Measurements from ENCODE around the gene NAALADL2. TPM values are rescaled to one million over a fixed set of nuclear protein-coding genes. Genes with fewer than 3 reads are reported as not detected.
A peak's percentile ranks its signal among the peaks of the same experiment; 100 is the strongest.
"Not testable (repeated sequence)": the region's sequence is repeated elsewhere in the genome, so short reads cannot be mapped to it uniquely, and the experiment has no call there.

Gene NAALADL2
- total and polyA plus RNA-seq, 8 donors, result 0.76 to 15.4 (median 7.9) TPM

DNA sequence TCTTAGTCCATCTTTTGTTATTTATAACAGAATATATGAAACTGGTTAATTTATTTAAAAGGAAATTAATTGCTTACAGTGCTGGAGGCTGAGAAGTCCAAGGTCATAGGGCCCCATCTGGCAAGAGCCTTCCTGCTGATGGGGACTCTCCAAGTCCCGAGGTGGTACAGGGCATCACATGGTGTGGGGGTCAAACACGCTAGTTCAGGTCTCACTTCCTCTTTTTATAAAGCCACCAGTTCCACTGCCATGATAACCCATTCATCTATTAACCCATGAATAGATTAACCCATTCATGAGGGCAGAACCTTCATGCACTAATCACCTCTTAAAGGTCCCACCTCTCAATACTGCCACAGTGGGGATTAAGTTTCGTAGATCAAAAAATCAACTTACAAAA, 659.3 kb downstream of the NAALADL2 start:
- TF ChIP-seq, protein P1, sequence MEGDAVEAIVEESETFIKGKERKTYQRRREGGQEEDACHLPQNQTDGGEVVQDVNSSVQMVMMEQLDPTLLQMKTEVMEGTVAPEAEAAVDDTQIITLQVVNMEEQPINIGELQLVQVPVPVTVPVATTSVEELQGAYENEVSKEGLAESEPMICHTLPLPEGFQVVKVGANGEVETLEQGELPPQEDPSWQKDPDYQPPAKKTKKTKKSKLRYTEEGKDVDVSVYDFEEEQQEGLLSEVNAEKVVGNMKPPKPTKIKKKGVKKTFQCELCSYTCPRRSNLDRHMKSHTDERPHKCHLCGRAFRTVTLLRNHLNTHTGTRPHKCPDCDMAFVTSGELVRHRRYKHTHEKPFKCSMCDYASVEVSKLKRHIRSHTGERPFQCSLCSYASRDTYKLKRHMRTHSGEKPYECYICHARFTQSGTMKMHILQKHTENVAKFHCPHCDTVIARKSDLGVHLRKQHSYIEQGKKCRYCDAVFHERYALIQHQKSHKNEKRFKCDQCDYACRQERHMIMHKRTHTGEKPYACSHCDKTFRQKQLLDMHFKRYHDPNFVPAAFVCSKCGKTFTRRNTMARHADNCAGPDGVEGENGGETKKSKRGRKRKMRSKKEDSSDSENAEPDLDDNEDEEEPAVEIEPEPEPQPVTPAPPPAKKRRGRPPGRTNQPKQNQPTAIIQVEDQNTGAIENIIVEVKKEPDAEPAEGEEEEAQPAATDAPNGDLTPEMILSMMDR (IDR thresholded peaks at IDR 0.05), result no peak
- FAIRE-seq, result no peak

DNA sequence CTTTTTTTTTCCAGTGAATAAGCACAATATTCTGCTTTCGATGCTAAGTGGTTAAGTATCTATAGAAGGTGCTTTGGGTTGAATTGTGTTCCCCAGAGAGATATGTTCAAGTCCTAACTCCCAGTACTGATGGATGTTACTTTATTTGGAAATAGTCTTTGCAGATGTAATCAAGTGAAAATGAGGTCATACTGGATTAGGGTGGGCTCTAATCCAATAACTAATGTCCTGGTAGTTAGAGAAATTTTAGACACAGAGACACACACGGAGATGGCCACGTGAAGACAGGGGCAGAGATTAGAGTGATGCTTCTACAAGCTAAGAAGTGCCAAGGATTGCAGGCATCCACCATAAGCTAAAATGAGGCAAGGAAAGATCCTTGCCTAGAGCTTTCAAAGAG, 662.3 kb downstream of the NAALADL2 start:
- H3K36me3 ChIP-seq, result no peaks in the 10 kb centered on the region
- DNase-seq (no peak), ATAC-seq (no peak), FAIRE-seq (no peak)
- TF ChIP-seq, protein P1 (IDR thresholded peaks at IDR 0.05), result no peak
- H3K27ac ChIP-seq, result no peak overlapping the region
- intact Hi-C loops (cut with DNase I), result no loop called here
- no peaks in the 10 kb centered on the region for H3K27me3 ChIP-seq
- no peak overlapping the region for H3K4me3 ChIP-seq
- H3K9me3 ChIP-seq, result no peaks in the 10 kb centered on the region
- H3K4me1 ChIP-seq, result peaks cover 0 to 7% (median 0%) of the 10 kb centered on the region in 3 donors
- 83 to 88% methylated on average over 3 of the region's 3 CpGs for WGBS, 2 donors

More for the DNA sequence above, 659.3 kb downstream of the NAALADL2 start:
- no peaks in the 10 kb centered on the region for H3K27me3 ChIP-seq
- H3K36me3 ChIP-seq, result no peaks in the 10 kb centered on the region
- no peak for ATAC-seq
- intact Hi-C loops (cut with DNase I), result no loop called here
- H3K4me1 ChIP-seq, result no peaks in the 10 kb centered on the region
- H3K9me3 ChIP-seq, result no peaks in the 10 kb centered on the region
- no peak overlapping the region for H3K4me3 ChIP-seq
- no peak for DNase-seq
- H3K27ac ChIP-seq, result no peak overlapping the region
- 83 to 87% methylated on average over 3 of the region's 3 CpGs for WGBS, 2 donors

DNA sequence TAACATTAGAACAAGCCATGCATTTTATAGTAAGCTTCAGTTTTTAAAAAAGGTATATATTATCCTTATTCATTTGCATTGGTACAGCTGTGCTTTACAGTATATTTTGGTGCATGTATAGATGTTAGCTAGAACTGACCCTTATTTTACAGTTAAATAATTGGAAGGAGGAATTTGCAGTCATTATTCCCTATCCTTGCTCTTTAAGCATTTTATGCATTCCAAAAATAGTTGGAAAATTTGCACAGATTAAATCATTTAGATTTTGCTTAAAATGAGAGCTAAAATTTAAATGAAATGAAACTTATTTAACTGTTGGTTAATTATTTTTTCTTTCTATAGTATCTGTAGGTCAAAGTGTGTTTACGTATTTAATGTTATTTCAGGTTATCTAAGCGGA, 667.1 kb downstream of the NAALADL2 start:
- H3K9me3 ChIP-seq, result no peaks in the 10 kb centered on the region
- H3K4me3 ChIP-seq, result peak overlapping the region in 2 of 4 donors; percentile 28 to 42
- DNase-seq (no peak), FAIRE-seq (no peak), ATAC-seq (no peak)
- H3K27ac ChIP-seq, result peak overlapping the region in 1 of 4 donors; percentile 2
- TF ChIP-seq, protein P1 (IDR thresholded peaks at IDR 0.05), result no peak
- intact Hi-C loops (cut with DNase I), result no loop called here
- peaks cover 0 to 7% (median 0%) of the 10 kb centered on the region in 3 donors for H3K4me1 ChIP-seq
- H3K27me3 ChIP-seq, result no peaks in the 10 kb centered on the region
- WGBS, 2 donors, result 29 to 41% methylated on average over 2 of the region's 2 CpGs
- H3K36me3 ChIP-seq, result no peaks in the 10 kb centered on the region

DNA sequence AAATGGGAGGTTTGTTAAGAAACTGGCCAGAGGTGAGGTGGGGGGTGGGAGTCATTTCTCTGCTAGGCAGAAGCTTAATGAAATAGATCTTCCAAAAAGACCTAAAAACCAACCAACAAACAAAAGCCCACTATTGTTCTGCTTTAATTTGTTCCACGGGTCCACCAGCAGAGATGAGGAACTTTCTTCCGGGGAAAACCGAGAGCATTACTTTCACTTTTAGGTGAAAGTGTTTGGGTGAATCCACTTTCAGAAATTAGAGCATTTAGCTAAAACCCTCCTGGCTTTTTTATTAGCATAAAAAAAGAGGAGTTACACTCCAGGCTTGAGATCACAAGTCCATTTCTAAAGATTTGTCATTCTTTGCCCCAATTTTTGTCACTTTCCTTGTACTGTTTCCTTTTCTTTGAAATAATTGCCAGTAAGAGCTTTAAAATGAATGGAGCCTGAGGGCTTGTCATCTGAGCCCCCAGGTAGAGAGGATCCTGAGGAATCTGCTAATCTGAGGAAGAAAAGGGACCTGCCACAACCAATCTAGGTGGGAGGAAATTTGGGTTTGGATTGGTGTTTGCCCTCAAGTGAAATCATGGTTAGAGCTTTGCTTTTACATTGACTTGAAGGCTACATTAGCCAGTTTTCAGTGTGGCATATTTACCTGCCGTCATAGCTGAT, 667.6 kb downstream of the NAALADL2 start:
- 24 to 33% methylated on average over 4 of the region's 4 CpGs for WGBS, 2 donors

DNA sequence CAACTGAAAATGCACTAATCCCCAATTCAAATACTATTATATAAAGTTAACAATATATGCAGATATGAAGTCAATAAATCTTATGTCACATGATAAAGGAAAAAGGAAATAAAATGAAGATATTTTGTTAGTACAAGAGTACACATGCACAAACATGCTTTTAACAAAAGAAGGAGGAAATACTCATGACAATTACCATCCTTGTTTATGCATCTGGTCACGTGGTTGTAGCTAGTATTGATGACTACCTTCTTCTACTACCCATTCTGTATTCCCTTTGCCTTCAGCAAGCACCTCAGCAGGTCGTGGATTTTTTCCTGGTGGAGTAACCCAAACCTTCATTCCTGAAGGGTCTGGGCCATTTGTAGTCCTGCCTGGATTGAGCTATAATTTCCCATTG, 669.6 kb downstream of the NAALADL2 start:
- intact Hi-C loops (cut with DNase I); H3K27ac ChIP-seq; FAIRE-seq; H3K9me3 ChIP-seq; H3K4me3 ChIP-seq; H3K4me1 ChIP-seq; H3K27me3 ChIP-seq; ATAC-seq; H3K36me3 ChIP-seq; DNase-seq: not testable (repeated sequence)
- 60 to 75% methylated on average over 2 of the region's 2 CpGs for WGBS, 2 donors

More for the DNA sequence above, 667.6 kb downstream of the NAALADL2 start:
- ATAC-seq (peak in 1 of 4 donors; percentile 70), DNase-seq (no peak), FAIRE-seq (no peak)
- Histone ChIP-seq H3K4me1 (peaks cover 0 to 7% (median 0%) of the 10 kb centered on the region in 3 donors), H3K4me3 (peak overlapping the region in 3 of 4 donors; percentile 4 to 42 (median 28)), H3K36me3 (no peaks in the 10 kb centered on the region), H3K9me3 (no peaks in the 10 kb centered on the region), H3K27me3 (no peaks in the 10 kb centered on the region), H3K27ac (peak overlapping the region in 1 of 4 donors; percentile 2)
- TF ChIP-seq, protein P1 (IDR thresholded peaks at IDR 0.05), result no peak
- intact Hi-C loops (cut with DNase I), result no loop called here
